Measurements from ENCODE around the gene TMEM184C. TPM values are rescaled to one million over a fixed set of nuclear protein-coding genes. Genes with fewer than 3 reads are reported as not detected.

The TMEM184C gene
- total RNA-seq, 1 experiment from 2014 or later = 24.6 TPM

GRCh38 chr4:147570616-147571015 is 46.6 kb upstream of the TMEM184C start:
- intact Hi-C loops (cut with micrococcal nuclease) = no loop called here
- H2AFZ ChIP-seq (ENCODE audit: low read depth, low read length, poor library complexity, severe bottlenecking) = no peak overlapping the region
- POLR2A ChIA-PET = no interaction called here
- CTCF ChIA-PET = no interaction called here
- H4K20me1 ChIP-seq (ENCODE audit: insufficient read depth) = no peaks in the 10 kb centered on the region
- no peak overlapping the region for H3K4me3 ChIP-seq (replicated peaks in 1 of 2; ENCODE audit: low read depth in 1 of 2, low read length in 2 of 2)
- H3K4me1 ChIP-seq (ENCODE audit: control insufficient read depth in 1 of 2, insufficient read depth in 2 of 2, low read length in 2 of 2) = no peaks in the 10 kb centered on the region
- no peak overlapping the region for H3K9ac ChIP-seq (ENCODE audit: low read length)
- TF ChIP-seq EZH2phosphoT487 (IDR thresholded peaks at IDR 0.05; ENCODE audit: borderline replicate concordance) = no peak
- no peak for TF ChIP-seq REST (IDR thresholded peaks at IDR 0.05; ENCODE audit: low read depth)
- no peak for TF ChIP-seq SRF (IDR thresholded peaks at IDR 0.05; ENCODE audit: low read depth)
- no peak for TF ChIP-seq CBX3 (IDR thresholded peaks at IDR 0.05; ENCODE audit: low read depth)
- TF ChIP-seq YY1 (IDR thresholded peaks at IDR 0.05; ENCODE audit: extremely low read depth, insufficient replicate concordance, low read depth, low read length) = no peak
- TF ChIP-seq TCF7L2 (IDR thresholded peaks at IDR 0.05; ENCODE audit: borderline replicate concordance, extremely low read depth, insufficient read depth, insufficient read length) = no peak
- no peak for TF ChIP-seq POLR2AphosphoS5 (IDR thresholded peaks at IDR 0.05; ENCODE audit: low read depth, low read length)
- TF ChIP-seq SP1 (IDR thresholded peaks at IDR 0.05; ENCODE audit: low read depth) = no peak
- no peak for TF ChIP-seq CEBPB (IDR thresholded peaks at IDR 0.05; ENCODE audit: low read depth)
- TF ChIP-seq, protein P1, sequence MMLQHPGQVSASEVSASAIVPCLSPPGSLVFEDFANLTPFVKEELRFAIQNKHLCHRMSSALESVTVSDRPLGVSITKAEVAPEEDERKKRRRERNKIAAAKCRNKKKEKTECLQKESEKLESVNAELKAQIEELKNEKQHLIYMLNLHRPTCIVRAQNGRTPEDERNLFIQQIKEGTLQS (IDR thresholded peaks at IDR 0.05) = no peak
- no peak for TF ChIP-seq RAD21 (IDR thresholded peaks at IDR 0.05; ENCODE audit: low read depth)
- TF ChIP-seq EZH2 (IDR thresholded peaks at IDR 0.05) = no peak
- no peak for TF ChIP-seq ELF1 (IDR thresholded peaks at IDR 0.05; ENCODE audit: borderline replicate concordance, low read depth)
- no peak for TF ChIP-seq ZFX (IDR thresholded peaks at IDR 0.05)
- TF ChIP-seq MAX (IDR thresholded peaks at IDR 0.05) = no peak
- TF ChIP-seq JUND (IDR thresholded peaks at IDR 0.05) = no peak
- no peak for TF ChIP-seq EGR1 (IDR thresholded peaks at IDR 0.05; ENCODE audit: low read depth)
- RAD21 ChIA-PET (ENCODE audit: low non-redundant PET in 1 of 2, low total read pairs in 2 of 2, uncharacterized antibody in 2 of 2, unreplicated experiment in 2 of 2) = no interaction called here
- no peak for ATAC-seq
- no peak overlapping the region for H3K27ac ChIP-seq (ENCODE audit: low read depth, low read length)
- no peaks in the 10 kb centered on the region for H3K9me3 ChIP-seq (ENCODE audit: control insufficient read depth in 1 of 2, insufficient read depth in 1 of 2, low read depth in 1 of 2, low read length in 2 of 2)
- no peak for DNase-seq (ENCODE audit: low read depth, low spot score)
- H3K36me3 ChIP-seq (ENCODE audit: control insufficient read depth in 1 of 2, insufficient read depth in 2 of 2, low read length in 2 of 2) = no peaks in the 10 kb centered on the region
- H3K4me2 ChIP-seq (ENCODE audit: low read length) = no peak overlapping the region
- BruUV-seq (replicated peaks) = no TSS peak
- H3K27me3 ChIP-seq (ENCODE audit: insufficient read depth, low read length) = no peaks in the 10 kb centered on the region
- H3K79me2 ChIP-seq (ENCODE audit: insufficient read depth, low read length) = no peaks in the 10 kb centered on the region
- 0 out of 2 replicates have a peak, but pooled peaks cover 3% of the 10 kb centered on the region for H3K9me2 ChIP-seq (ENCODE audit: insufficient read depth)
